Measurements from ENCODE around the gene PRR14L.

Gene PRR14L

GRCh38 chr22:31635638-31636306 lies 114.2 kb downstream of the PRR14L start:
- Histone ChIP-seq H3K36me3 (ENCODE audit: control insufficient read depth, low read depth, low read length) (no peaks in the 10 kb centered on the region), H3K4me3 (ENCODE audit: low read length) (no peak overlapping the region), H3K9ac (ENCODE audit: low read length) (no peak overlapping the region), H3K27ac (ENCODE audit: low read length) (no peak overlapping the region), H3K4me1 (ENCODE audit: control insufficient read depth, low read depth, low read length) (no peaks in the 10 kb centered on the region), H3K9me3 (ENCODE audit: control insufficient read depth, low read depth, low read length) (no peaks in the 10 kb centered on the region), H3K27me3 (ENCODE audit: control insufficient read depth, insufficient read depth, low read length) (no peaks in the 10 kb centered on the region)

GRCh38 chr22:31631436-31631835 lies 118.5 kb downstream of the PRR14L start:
- Histone ChIP-seq H3K4me1 (ENCODE audit: control insufficient read depth, low read depth, low read length) (peaks cover 3% of the 10 kb centered on the region), H3K27ac (ENCODE audit: low read length) (no peak overlapping the region), H3K9me3 (ENCODE audit: control insufficient read depth, low read depth, low read length) (no peaks in the 10 kb centered on the region), H3K27me3 (ENCODE audit: control insufficient read depth, insufficient read depth, low read length) (no peaks in the 10 kb centered on the region), H3K9ac (ENCODE audit: low read length) (no peak overlapping the region), H3K36me3 (ENCODE audit: control insufficient read depth, low read depth, low read length) (peaks cover 2% of the 10 kb centered on the region), H3K4me3 (ENCODE audit: low read length) (peak overlapping the region; percentile 60)

Measured in iPS-18a (cell line).